Fibroblast of pulmonary artery (primary cell): ENCODE results near the gene BCKDHB.

ENCODE experiments used
- DNase-seq: peaks from one replicate; pipeline ENCODE4 v3.0.0-alpha.2; 2010; ENCODE audit warnings: low read depth
- H3K4me3 ChIP-seq: replicated peaks from 2 replicates; pipeline ENCODE4 v1.5.1; 2011; ENCODE audit warnings: low read depth, mild to moderate bottlenecking, control low read depth, low read length, moderate library complexity
- CTCF ChIP-seq: IDR thresholded peaks from 2 replicates; pipeline ENCODE4 v1.5.1; 2011; ENCODE audit warnings: mild to moderate bottlenecking, control low read depth, low read length, inconsistent platforms; ENCODE audit errors: missing control alignments

BCKDHB gene

DNA sequence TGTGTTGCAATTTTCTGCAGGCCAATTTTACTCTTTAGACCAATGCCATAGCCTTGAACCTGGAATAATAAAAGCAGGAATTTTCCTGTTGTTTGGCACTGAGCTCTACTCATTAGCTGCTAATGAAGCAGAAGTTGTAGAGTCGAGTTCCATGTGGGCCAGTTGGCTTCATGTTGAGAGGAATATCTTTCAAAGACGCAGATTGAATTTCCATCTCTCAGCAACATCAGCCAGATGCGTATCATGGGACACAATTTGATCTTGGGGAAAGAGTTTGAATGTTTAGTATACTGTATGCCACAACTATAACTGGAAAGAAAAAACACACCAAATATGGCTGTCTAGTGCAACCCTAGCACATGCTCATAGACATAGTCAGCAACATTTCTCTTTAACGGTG lies 259.6 kb downstream of the BCKDHB start:
- no peak for DNase-seq
- H3K4me3 ChIP-seq = no peak overlapping the region
- TF ChIP-seq CTCF = no peak

DNA sequence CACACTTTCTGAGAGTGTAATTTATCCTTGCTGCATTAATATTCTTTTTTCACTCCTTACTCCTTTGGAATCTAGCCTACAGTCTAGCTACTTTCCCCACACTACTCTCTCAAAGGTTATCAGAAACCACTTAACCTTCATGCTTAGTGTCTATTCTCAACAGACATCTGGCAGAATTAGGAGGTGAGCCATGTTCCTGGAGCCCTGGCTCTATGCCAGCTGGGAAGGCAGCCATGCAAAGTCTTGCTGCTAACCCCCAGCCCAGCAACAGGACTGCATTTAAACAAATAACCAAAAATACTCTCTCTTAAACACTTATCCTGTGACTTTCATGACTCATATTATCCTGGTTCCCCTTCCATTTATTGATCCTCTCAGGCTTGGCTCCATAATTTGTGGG lies 260.2 kb downstream of the BCKDHB start:
- TF ChIP-seq CTCF = no peak
- no peak overlapping the region for H3K4me3 ChIP-seq
- peak; percentile 81 for DNase-seq

- peak; percentile 83 for DNase-seq
- no peak overlapping the region for H3K4me3 ChIP-seq
- no peak for TF ChIP-seq CTCF
These were observed 269.9 kb downstream of the BCKDHB start for GRCh38 chr6:80376411-80376810.

GRCh38 chr6:80380566-80380965 lies 274.1 kb downstream of the BCKDHB start:
- no peak for DNase-seq
- TF ChIP-seq CTCF = no peak
- no peak overlapping the region for H3K4me3 ChIP-seq

DNA sequence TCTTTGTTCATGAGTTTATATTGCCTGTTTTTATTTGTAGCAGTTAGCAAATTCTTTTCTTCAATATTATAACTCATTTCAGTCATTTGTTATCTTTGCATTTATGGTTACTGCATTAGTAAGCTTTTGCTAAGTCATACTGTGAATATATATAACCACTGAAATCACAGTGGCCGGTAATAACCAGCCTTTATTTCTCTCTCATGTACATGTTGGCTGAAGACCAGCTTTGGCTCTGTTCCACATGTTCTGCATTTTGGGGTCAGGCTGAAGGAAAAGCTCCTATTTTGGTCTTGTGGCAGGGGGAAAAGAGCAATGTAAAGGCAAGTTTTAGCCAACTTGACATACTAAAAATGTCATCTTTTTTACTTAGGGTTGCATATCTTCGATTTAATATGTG lies 276.3 kb downstream of the BCKDHB start:
- H3K4me3 ChIP-seq = no peak overlapping the region
- peak; percentile 58 for DNase-seq
- no peak for TF ChIP-seq CTCF

GRCh38 chr6:80388507-80388906 lies 282.0 kb downstream of the BCKDHB start:
- no peak for TF ChIP-seq CTCF
- no peak for DNase-seq
- H3K4me3 ChIP-seq = no peak overlapping the region
